ENCODE measurements around the gene LTB4R2. TPM values are rescaled to one million over a fixed set of nuclear protein-coding genes. Genes with fewer than 3 reads are reported as not detected.

The LTB4R2 gene
- total and polyA plus RNA-seq, 12 donors: 0.42 to 11.1 (median 3.8) TPM

DNA sequence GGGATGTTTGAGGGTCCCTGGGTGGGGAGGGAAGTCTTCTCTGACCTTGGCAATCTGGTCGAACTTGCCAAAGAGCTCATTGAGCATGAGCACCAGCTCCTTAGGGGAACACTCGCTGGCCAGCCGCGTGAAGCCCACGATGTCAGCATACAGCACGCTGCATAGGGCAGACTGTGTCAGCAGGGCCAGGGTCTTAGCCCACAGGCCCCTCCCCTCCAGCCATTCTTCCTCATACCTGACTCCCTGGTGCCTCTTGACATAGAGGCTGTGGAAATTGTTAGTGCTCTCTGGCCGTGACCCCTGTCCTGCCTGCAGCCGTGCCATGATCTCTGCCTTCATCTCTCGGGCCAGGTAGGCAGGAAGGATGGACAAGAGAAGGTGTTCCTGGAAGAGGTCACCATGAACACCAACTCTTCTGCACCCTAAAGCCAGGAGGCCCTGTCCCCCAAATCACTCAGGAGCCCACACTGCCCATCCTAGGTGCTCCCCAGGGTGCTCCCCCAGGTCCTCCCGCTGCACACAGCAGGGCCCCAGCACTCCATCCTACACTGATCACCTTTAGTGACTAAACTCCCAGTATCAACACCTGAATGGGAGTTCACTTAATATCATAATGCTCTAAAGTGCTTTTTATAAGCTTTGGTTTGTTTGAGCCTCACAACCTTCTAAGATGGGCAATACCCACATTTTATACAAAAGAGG, 21.2 kb downstream of the LTB4R2 start:
- H3K4me3 ChIP-seq: no peak overlapping the region
- H3K4me1 ChIP-seq (replicated peaks in 1 of 2): peaks cover 0 to 24% of the 10 kb centered on the region in 2 donors
- peaks cover 11% of the 10 kb centered on the region for H3K27me3 ChIP-seq
- 87 to 95% (median 92%) methylated on average over 10 of the region's 10 CpGs for WGBS, 4 donors
- H3K9me3 ChIP-seq (replicated peaks in 1 of 3): no peaks in the 10 kb centered on the region
- H3K36me3 ChIP-seq (replicated peaks in 1 of 2): no peaks in the 10 kb centered on the region
- DNase-seq: no peak
- intact Hi-C loops (cut with DNase I): loop anchor here (2.0 to 5.0 kb wide), 2 partner anchors 101 to 102 kb away; no protein-coding TSS in a partner anchor
- H3K27ac ChIP-seq: no peak overlapping the region
- TF ChIP-seq POLR2A (IDR thresholded peaks at IDR 0.05): no peak
- TF ChIP-seq, protein P1, sequence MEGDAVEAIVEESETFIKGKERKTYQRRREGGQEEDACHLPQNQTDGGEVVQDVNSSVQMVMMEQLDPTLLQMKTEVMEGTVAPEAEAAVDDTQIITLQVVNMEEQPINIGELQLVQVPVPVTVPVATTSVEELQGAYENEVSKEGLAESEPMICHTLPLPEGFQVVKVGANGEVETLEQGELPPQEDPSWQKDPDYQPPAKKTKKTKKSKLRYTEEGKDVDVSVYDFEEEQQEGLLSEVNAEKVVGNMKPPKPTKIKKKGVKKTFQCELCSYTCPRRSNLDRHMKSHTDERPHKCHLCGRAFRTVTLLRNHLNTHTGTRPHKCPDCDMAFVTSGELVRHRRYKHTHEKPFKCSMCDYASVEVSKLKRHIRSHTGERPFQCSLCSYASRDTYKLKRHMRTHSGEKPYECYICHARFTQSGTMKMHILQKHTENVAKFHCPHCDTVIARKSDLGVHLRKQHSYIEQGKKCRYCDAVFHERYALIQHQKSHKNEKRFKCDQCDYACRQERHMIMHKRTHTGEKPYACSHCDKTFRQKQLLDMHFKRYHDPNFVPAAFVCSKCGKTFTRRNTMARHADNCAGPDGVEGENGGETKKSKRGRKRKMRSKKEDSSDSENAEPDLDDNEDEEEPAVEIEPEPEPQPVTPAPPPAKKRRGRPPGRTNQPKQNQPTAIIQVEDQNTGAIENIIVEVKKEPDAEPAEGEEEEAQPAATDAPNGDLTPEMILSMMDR (IDR thresholded peaks at IDR 0.05): no peak

DNA sequence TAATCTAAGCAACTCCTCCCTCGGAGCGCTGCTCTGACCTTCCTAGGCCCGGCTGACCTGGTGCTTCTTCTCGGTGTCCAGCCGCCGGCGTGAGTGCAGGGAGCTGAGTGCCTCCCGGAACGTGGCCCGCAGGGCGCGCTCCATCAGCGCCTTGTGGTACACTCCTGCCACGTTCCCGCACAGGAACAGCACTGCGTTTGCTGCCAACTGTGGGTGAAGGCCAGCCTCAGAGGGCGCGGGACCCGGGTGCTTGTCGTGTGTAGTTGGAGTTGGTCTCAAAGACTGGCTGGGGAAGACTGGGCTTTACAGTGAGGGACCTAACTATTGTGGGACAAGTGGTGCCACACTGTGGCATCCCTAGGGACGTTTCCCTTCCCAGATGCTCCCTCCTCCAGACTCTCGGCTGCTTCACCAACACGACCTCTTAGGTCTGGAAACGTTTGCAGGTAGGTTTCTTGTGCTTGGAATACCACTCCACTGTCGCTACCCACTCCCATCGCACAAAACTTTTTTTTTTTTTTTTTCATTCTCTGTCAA, 21.9 kb downstream of the LTB4R2 start:
- TF ChIP-seq, protein P1 (IDR thresholded peaks at IDR 0.05): no peak
- TF ChIP-seq POLR2A (IDR thresholded peaks at IDR 0.05): no peak
- no peak overlapping the region for H3K27ac ChIP-seq
- intact Hi-C loops (cut with DNase I): loop anchor here (2.0 to 5.0 kb wide), 2 partner anchors 101 kb away; no protein-coding TSS in a partner anchor
- H3K4me1 ChIP-seq (replicated peaks in 1 of 2): peaks cover 0 to 24% of the 10 kb centered on the region in 2 donors
- peak in 1 of 7 donors; percentile 29 for DNase-seq
- peak overlapping the region in 1 of 4 donors; percentile 31 for H3K4me3 ChIP-seq
- no peaks in the 10 kb centered on the region for H3K36me3 ChIP-seq (replicated peaks in 1 of 2)
- peaks cover 11% of the 10 kb centered on the region for H3K27me3 ChIP-seq
- 42 to 50% (median 45%) methylated on average over 15 to 26 of the region's 26 CpGs for WGBS, 4 donors
- H3K9me3 ChIP-seq (replicated peaks in 1 of 3): no peaks in the 10 kb centered on the region

DNA sequence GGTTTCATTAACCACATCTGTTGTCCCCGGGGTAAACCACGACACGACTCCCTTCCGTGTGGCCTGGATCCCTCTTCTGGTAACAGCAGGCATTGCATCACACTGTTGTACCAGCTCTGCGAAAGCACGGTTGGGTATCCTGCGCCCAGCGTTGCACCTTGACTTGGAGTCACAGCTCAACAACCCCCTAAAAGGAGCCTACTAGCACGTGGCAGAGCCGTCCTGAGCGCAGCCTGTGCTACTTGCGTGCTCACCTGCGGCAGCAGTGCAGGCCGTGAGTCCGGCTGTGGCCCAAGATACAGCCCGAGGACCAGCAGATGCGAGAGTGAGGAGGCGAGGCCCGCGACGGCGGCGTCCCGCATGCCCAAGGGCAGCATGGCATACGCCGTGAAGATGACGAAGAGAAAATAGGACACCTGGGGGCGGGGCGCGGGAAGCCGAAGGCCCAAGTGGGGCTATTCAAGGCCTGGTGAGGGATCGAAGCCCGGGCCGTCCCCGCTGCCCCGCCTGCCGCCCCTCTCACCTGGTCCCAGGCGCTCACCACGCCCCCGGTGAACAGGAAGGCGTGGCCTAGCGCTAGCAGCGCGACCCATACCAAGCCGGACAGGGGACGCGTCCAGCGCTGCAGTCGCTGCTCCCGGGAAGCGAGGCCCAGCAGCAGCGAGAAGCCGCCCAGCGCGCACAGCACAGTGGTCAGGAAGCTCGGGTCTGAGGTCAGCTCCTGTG, 22.5 kb downstream of the LTB4R2 start:
- intact Hi-C loops (cut with DNase I): loop anchor here in 1 of 2 donors (5.0 kb wide), 1 partner anchor 100 kb away; no protein-coding TSS in a partner anchor
- no peaks in the 10 kb centered on the region for H3K9me3 ChIP-seq (replicated peaks in 1 of 3)
- 24 to 29% (median 26%) methylated on average over 36 to 56 of the region's 56 CpGs for WGBS, 4 donors
- DNase-seq: peak; percentile 68 to 90 (median 79)
- H3K4me1 ChIP-seq (replicated peaks in 1 of 2): peaks cover 0 to 24% of the 10 kb centered on the region in 2 donors
- peaks cover 11% of the 10 kb centered on the region for H3K27me3 ChIP-seq
- TF ChIP-seq, protein P1 (IDR thresholded peaks at IDR 0.05): peak; percentile 52 to 84 (median 73)
- TF ChIP-seq POLR2A (IDR thresholded peaks at IDR 0.05): no peak
- no peaks in the 10 kb centered on the region for H3K36me3 ChIP-seq (replicated peaks in 1 of 2)
- H3K27ac ChIP-seq: no peak overlapping the region
- H3K4me3 ChIP-seq: peak overlapping the region in 1 of 4 donors; percentile 31

Data from adrenal gland (tissue), 12 donors.